ENCODE data around the gene NDUFC2. TPM values are rescaled to one million over a fixed set of nuclear protein-coding genes. Genes with fewer than 3 reads are reported as not detected.

NDUFC2 gene
- total and polyA plus RNA-seq, 2 donors (not counting 1 experiment from before 2014, with no cell fraction given) = 93.9 to 101 TPM

DNA sequence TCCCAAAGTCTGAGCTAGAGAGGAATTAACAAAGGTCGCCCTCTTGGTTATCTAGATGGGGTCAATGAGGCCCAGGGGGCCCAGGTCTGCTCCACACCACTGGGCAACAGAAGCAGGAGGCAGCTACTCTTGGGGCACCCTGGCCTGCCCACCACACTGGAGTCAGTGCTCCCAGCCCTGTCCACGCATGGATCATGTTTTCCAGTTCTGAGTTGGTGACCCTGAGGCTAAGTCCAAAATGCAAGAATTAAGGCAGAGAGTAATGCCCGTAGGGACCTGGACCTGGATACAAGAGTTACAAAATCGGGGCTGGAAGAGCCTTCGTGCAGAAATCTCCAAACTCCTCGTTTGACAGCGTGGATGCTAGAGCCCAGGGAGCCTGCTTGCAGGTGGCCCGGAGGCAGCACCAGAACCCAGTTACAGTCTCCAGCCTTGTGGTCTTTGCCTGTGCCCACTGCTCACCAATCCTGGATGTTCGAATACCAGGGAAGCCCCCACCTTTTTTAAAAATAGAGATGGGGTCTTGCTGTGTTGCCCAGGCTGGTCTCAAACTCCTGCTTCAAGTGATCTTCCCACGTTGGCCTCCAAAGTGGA lies 22.1 kb downstream of the NDUFC2 start:
- DNase-seq (ENCODE audit: low read depth in 2 of 2) = no peak
- Histone ChIP-seq H3K9ac (ENCODE audit: insufficient read depth, low read length) (no peak overlapping the region), H3K4me1 (ENCODE audit: control insufficient read depth, extremely low read depth, insufficient read depth, low read length) (no peaks in the 10 kb centered on the region), H3K4me3 (replicated peaks in 1 of 4; ENCODE audit: control extremely low read depth in 1 of 4, insufficient read depth in 1 of 4, low read depth in 3 of 4, low read length in 4 of 4) (no peak overlapping the region), H2AFZ (ENCODE audit: low read length) (no peak overlapping the region), H3K27ac (ENCODE audit: insufficient read depth, low read length) (no peak overlapping the region), H4K20me1 (ENCODE audit: control insufficient read depth, extremely low read depth, insufficient read depth, low read length) (no peaks in the 10 kb centered on the region), H3K36me3 (ENCODE audit: control insufficient read depth, insufficient read depth, low read length) (no peaks in the 10 kb centered on the region), H3K79me2 (ENCODE audit: control insufficient read depth, insufficient read depth, low read length) (no peaks in the 10 kb centered on the region), H3K9me3 (ENCODE audit: control insufficient read depth, insufficient read depth, low read depth, low read length) (no peaks in the 10 kb centered on the region), H3K27me3 (ENCODE audit: control insufficient read depth, insufficient read depth, low read length) (no peaks in the 10 kb centered on the region), H3K4me2 (ENCODE audit: extremely low read depth, insufficient read depth, low read length) (no peak overlapping the region)
- no peak for TF ChIP-seq EZH2 (IDR thresholded peaks at IDR 0.05; ENCODE audit: low read length, missing control alignments)
- TF ChIP-seq, protein P1, sequence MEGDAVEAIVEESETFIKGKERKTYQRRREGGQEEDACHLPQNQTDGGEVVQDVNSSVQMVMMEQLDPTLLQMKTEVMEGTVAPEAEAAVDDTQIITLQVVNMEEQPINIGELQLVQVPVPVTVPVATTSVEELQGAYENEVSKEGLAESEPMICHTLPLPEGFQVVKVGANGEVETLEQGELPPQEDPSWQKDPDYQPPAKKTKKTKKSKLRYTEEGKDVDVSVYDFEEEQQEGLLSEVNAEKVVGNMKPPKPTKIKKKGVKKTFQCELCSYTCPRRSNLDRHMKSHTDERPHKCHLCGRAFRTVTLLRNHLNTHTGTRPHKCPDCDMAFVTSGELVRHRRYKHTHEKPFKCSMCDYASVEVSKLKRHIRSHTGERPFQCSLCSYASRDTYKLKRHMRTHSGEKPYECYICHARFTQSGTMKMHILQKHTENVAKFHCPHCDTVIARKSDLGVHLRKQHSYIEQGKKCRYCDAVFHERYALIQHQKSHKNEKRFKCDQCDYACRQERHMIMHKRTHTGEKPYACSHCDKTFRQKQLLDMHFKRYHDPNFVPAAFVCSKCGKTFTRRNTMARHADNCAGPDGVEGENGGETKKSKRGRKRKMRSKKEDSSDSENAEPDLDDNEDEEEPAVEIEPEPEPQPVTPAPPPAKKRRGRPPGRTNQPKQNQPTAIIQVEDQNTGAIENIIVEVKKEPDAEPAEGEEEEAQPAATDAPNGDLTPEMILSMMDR (conservative IDR thresholded peaks at IDR 0.05 in 1 of 2, IDR thresholded peaks at IDR 0.05 in 1 of 2; ENCODE audit: low read depth in 1 of 2, low read length in 2 of 2) = no peak

DNA sequence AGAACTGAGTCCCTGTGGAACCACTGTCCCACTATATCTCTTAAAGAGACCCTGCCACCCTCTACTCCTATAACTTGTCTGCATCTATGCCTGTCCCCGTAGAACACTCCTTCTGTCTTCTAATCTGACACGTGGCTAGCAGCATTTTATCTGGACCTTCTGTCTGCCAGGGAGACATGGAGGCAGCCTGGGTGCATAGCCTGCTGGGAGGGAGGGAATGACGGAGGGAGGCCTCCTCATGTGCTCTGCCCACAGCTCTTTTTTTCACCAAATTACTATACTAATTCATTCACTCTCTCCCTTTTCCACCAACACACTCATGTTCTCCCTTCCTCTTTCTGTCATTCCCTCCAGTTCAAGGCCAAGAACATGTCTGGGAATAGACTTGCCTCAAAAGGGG lies 23.6 kb downstream of the NDUFC2 start:
- Histone ChIP-seq H3K9ac (ENCODE audit: insufficient read depth, low read length) (no peak overlapping the region), H3K27ac (ENCODE audit: insufficient read depth, low read length) (no peak overlapping the region), H3K36me3 (ENCODE audit: control insufficient read depth, insufficient read depth, low read length) (no peaks in the 10 kb centered on the region), H3K4me1 (ENCODE audit: control insufficient read depth, extremely low read depth, insufficient read depth, low read length) (peaks cover 4% of the 10 kb centered on the region), H3K79me2 (ENCODE audit: control insufficient read depth, insufficient read depth, low read length) (no peaks in the 10 kb centered on the region), H3K4me3 (replicated peaks in 1 of 4; ENCODE audit: control extremely low read depth in 1 of 4, insufficient read depth in 1 of 4, low read depth in 3 of 4, low read length in 4 of 4) (no peak overlapping the region), H3K9me3 (ENCODE audit: control insufficient read depth, insufficient read depth, low read depth, low read length) (no peaks in the 10 kb centered on the region), H2AFZ (ENCODE audit: low read length) (no peak overlapping the region), H4K20me1 (ENCODE audit: control insufficient read depth, extremely low read depth, insufficient read depth, low read length) (no peaks in the 10 kb centered on the region), H3K27me3 (ENCODE audit: control insufficient read depth, insufficient read depth, low read length) (no peaks in the 10 kb centered on the region), H3K4me2 (ENCODE audit: extremely low read depth, insufficient read depth, low read length) (no peak overlapping the region)
- TF ChIP-seq, protein P1 (conservative IDR thresholded peaks at IDR 0.05 in 1 of 2, IDR thresholded peaks at IDR 0.05 in 1 of 2; ENCODE audit: low read depth in 1 of 2, low read length in 2 of 2) = no peak
- TF ChIP-seq EZH2 (IDR thresholded peaks at IDR 0.05; ENCODE audit: low read length, missing control alignments) = no peak
- no peak for DNase-seq (ENCODE audit: low read depth in 2 of 2)

DNA sequence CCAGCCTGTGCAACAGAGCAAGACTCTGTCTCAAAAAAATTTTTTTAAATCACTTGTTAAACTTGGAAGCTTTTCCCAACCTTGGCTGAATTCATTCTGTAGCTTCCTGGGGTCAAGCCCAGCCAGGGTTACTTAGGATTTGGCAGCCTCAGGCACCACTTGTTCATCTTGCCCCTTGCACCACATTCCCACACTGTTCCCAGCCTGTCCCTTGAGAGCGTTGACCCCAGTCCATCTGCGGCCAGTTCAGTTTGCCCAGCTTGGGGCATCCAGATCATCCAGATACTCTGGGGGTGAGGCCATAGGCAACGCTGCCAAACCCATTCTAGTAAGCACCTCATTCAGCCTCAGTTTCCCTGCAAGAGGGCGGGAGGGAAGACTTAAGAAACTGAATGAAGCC lies 24.7 kb downstream of the NDUFC2 start:
- H3K9ac ChIP-seq (ENCODE audit: insufficient read depth, low read length) = no peak overlapping the region
- no peak overlapping the region for H2AFZ ChIP-seq (ENCODE audit: low read length)
- H3K4me2 ChIP-seq (ENCODE audit: extremely low read depth, insufficient read depth, low read length) = no peak overlapping the region
- peaks cover 7% of the 10 kb centered on the region for H3K4me1 ChIP-seq (ENCODE audit: control insufficient read depth, extremely low read depth, insufficient read depth, low read length)
- no peaks in the 10 kb centered on the region for H3K27me3 ChIP-seq (ENCODE audit: control insufficient read depth, insufficient read depth, low read length)
- H3K4me3 ChIP-seq (replicated peaks in 1 of 4; ENCODE audit: control extremely low read depth in 1 of 4, insufficient read depth in 1 of 4, low read depth in 3 of 4, low read length in 4 of 4) = no peak overlapping the region
- no peaks in the 10 kb centered on the region for H3K9me3 ChIP-seq (ENCODE audit: control insufficient read depth, insufficient read depth, low read depth, low read length)
- TF ChIP-seq, protein P1 (conservative IDR thresholded peaks at IDR 0.05 in 1 of 2, IDR thresholded peaks at IDR 0.05 in 1 of 2; ENCODE audit: low read depth in 1 of 2, low read length in 2 of 2) = no peak
- TF ChIP-seq EZH2 (IDR thresholded peaks at IDR 0.05; ENCODE audit: low read length, missing control alignments) = no peak
- H3K27ac ChIP-seq (ENCODE audit: insufficient read depth, low read length) = no peak overlapping the region
- no peaks in the 10 kb centered on the region for H4K20me1 ChIP-seq (ENCODE audit: control insufficient read depth, extremely low read depth, insufficient read depth, low read length)
- no peak for DNase-seq (ENCODE audit: low read depth in 2 of 2)
- no peaks in the 10 kb centered on the region for H3K36me3 ChIP-seq (ENCODE audit: control insufficient read depth, insufficient read depth, low read length)
- no peaks in the 10 kb centered on the region for H3K79me2 ChIP-seq (ENCODE audit: control insufficient read depth, insufficient read depth, low read length)
